SK-N-SH (cell line): Measurements from ENCODE around the gene CTPS1. TPM values are rescaled to one million over a fixed set of nuclear protein-coding genes. Genes with fewer than 3 reads are reported as not detected.

Experiments
- polyA plus RNA-seq, 3 experiments: library from polyadenylated mRNA; depleted of rRNA; stranded (reverse); fragments of >200 nt; gene quantifications; 2 replicates each; pipeline ENCODE4 v1.2.3, GENCODE V29; 2012
- small RNA-seq, 7 experiments: library from RNA; depleted of rRNA; stranded (forward); fragments of <200 nt; gene quantifications; one replicate each; pipeline ENCODE3, GENCODE V24; 2012

CTPS1 gene
- polyA plus RNA-seq, 1 of the 3 experiments (the other 2 are of a cell fraction), result 34.5 TPM

Small RNA genes within 50 kb of the gene (small RNA-seq; reads per million reads assigned to genes)
- 0 reads per million in 7 experiments for gene UBE2V1P8

Other genes with a start within 250 kb of the CTPS1 start
- gene KCNQ4, start 195.9 kb upstream of the CTPS1 start, polyA plus RNA-seq (2012; rRNA removed), result 0.05 and 0.15 TPM in 2 replicates
- gene CITED4, start 117.3 kb upstream of the CTPS1 start, polyA plus RNA-seq (2012; rRNA removed), result 5.9 and 10.1 TPM in 2 replicates
- 0.16 and 0.26 TPM in 2 replicates for gene SLFNL1, start 42.0 kb downstream of the CTPS1 start, polyA plus RNA-seq (2012; rRNA removed)